CD4-positive, alpha-beta T cell (primary cell): ENCODE results near the gene C6orf163. TPM values are rescaled to one million over a fixed set of nuclear protein-coding genes. Genes with fewer than 3 reads are reported as not detected.
A peak's percentile ranks its signal among the peaks of the same experiment; 100 is the strongest.

ENCODE experiments used
- ATAC-seq: fragments of 200-7000 bp; cut with Tn5 transposase; one replicate; pipeline ENCODE4 v1.10.0; 2022; ENCODE audit warnings: mild to moderate bottlenecking; ENCODE audit not compliant: poor library complexity
- CTCF ChIA-PET: fragments of 350-600 bp; sonication (Branson Sonifier 250); formaldehyde crosslinking; loops from one replicate; lab custom pipeline; 2021; ENCODE audit warnings: antibody characterized with exemption, inconsistent platforms; lab: Charles Lee
- POLR2A ChIA-PET: fragments of 350-600 bp; sonication (Branson Sonifier 250); formaldehyde crosslinking; loops from one replicate; lab custom pipeline; 2021; ENCODE audit warnings: antibody characterized with exemption, inconsistent platforms; lab: Charles Lee
- DNase-seq, 14 experiments: peaks; one replicate each; pipeline ENCODE4 v3.0.0-alpha.2; 2013 to 2020; ENCODE audit warnings: mixed read lengths in 2 of 14
- H3K27ac ChIP-seq, 2 donors: one replicate each; pipeline versions ENCODE4 v1.5.1 to v1.7.0; 2013; ENCODE audit warnings: low read length in 2 of 2, low read depth in 1 of 2, mild to moderate bottlenecking in 1 of 2
- H3K27me3 ChIP-seq, 2 experiments: 1 replicate in 1 of 2; 2 replicates in 1 of 2; pipeline versions ENCODE4 v1.6.1 to v1.7.0; 2013; ENCODE audit warnings: low read length in 2 of 2, control low read depth in 1 of 2, mild to moderate bottlenecking in 1 of 2, moderate library complexity in 1 of 2; ENCODE audit not compliant: insufficient read depth in 2 of 2, control insufficient read depth in 1 of 2
- H3K36me3 ChIP-seq: one replicate; pipeline ENCODE4 v1.6.1; 2013; ENCODE audit warnings: low read length, control low read depth; ENCODE audit not compliant: insufficient read depth
- H3K4me1 ChIP-seq: one replicate; pipeline ENCODE4 v1.6.1; 2013; ENCODE audit warnings: low read length, control low read depth; ENCODE audit not compliant: insufficient read depth
- H3K4me3 ChIP-seq: one replicate; pipeline ENCODE4 v1.5.1; 2013; ENCODE audit warnings: mild to moderate bottlenecking, low read length, moderate library complexity
- H3K9me3 ChIP-seq, 2 experiments: 1 replicate in 1 of 2; 2 replicates in 1 of 2; pipeline versions ENCODE4 v1.6.1 to v1.7.0; 2013; ENCODE audit warnings: low read length in 2 of 2, mild to moderate bottlenecking in 2 of 2, control low read depth in 1 of 2, moderate library complexity in 1 of 2; ENCODE audit not compliant: control insufficient read depth in 1 of 2, insufficient read depth in 1 of 2
- H3K27ac Mint-ChIP-seq: one replicate; pipeline ENCODE4 v1.8.0; 2020; ENCODE audit warnings: mixed read lengths
- H3K27me3 Mint-ChIP-seq: one replicate; pipeline ENCODE4 v1.8.0; 2021; ENCODE audit warnings: mixed read lengths
- H3K36me3 Mint-ChIP-seq: one replicate; pipeline ENCODE4 v1.8.0; 2021; ENCODE audit warnings: low read depth, mixed read lengths
- H3K4me1 Mint-ChIP-seq: one replicate; pipeline ENCODE4 v1.8.0; 2021; ENCODE audit warnings: low read depth, mixed read lengths
- H3K4me3 Mint-ChIP-seq: one replicate; pipeline ENCODE4 v1.8.0; 2020; ENCODE audit warnings: mild to moderate bottlenecking, mixed read lengths
- H3K9me3 Mint-ChIP-seq: one replicate; pipeline ENCODE4 v1.8.0; 2020; ENCODE audit warnings: mixed read lengths
- intact Hi-C, 2 experiments: fragments of 100-400 bp; cut with DNase I in 1 of 2; cut with micrococcal nuclease in 1 of 2; formaldehyde crosslinking; loops; one replicate each; pipeline versions ENCODE4 v1.15.1 to v1.9.0; 2023 to 2025; cut with DNase I, micrococcal nuclease
- total RNA-seq, 174 experiments: library from RNA in 2 of 174; stranded (reverse) in 2 of 174; gene quantifications; one replicate each; pipeline ENCODE4 v1.2.3 and lab custom pipeline; 2021 to 2026
- TF ChIP-seq, protein P1 (sequence below): fragments of 200-600 bp; IDR thresholded peaks from one replicate; pipeline ENCODE4 v1.8.0; 2022; ENCODE audit warnings: antibody characterized with exemption, mild to moderate bottlenecking

The C6orf163 gene
- total RNA-seq, 2 experiments from 2014 or later = 0.93 to 1.4 TPM

DNA sequence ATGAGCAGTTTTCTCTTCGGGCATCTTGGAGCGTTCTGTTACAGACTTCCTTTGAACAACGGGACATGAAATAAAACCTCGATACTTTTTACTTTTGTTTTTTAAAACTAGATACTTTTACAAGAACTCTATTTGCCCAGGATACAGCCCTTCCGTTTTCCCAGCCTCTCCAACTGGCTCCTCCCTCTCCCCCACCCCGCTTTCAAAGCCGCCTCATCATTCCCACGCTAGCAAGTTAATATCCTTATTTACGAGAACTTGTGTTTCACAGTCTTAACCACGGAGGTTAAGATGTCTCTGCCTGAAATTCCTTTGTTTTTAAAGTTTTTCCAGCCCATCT, 62.9 kb downstream of the C6orf163 start:
- Mint-ChIP-seq H3K27me3 (peaks cover 30% of the 10 kb centered on the region), H3K4me1 (peaks cover 7% of the 10 kb centered on the region), H3K4me3 (peak overlapping the region; percentile 92), H3K36me3 (no peaks in the 10 kb centered on the region), H3K9me3 (no peaks in the 10 kb centered on the region), H3K27ac (peak overlapping the region; percentile 3)
- Histone ChIP-seq H3K4me1 (peaks cover 3% of the 10 kb centered on the region), H3K27me3 (peaks cover 0 to 3% of the 10 kb centered on the region in 2 experiments), H3K36me3 (no peaks in the 10 kb centered on the region), H3K4me3 (peak overlapping the region; percentile 92), H3K27ac (peak overlapping the region in 1 of 2 donors; percentile 58), H3K9me3 (no peaks in the 10 kb centered on the region)
- ChIA-PET CTCF (interaction anchor here (2.6 kb wide), 1 partner anchor 15 kb away, joined by 9 read pairs; no protein-coding TSS in a partner anchor), POLR2A (interaction anchor here (0.6 to 2.0 kb wide), 4 partner anchors 67 to 1943 kb away, joined by 3 to 9 read pairs (median 4); partner anchors contain the start of genes ORC3 and RARS2)
- intact Hi-C loops = loop anchor here (2.0 to 10.0 kb wide), 6 partner anchors 85 to 427 kb away; partner anchors contain the start of genes RARS2 (in 1 of the 2), SMIM8 (in 1 of the 2) and ZNF292 (in 1 of the 2)
- ATAC-seq (peak; percentile 8), DNase-seq (no peak)
- TF ChIP-seq, protein P1, sequence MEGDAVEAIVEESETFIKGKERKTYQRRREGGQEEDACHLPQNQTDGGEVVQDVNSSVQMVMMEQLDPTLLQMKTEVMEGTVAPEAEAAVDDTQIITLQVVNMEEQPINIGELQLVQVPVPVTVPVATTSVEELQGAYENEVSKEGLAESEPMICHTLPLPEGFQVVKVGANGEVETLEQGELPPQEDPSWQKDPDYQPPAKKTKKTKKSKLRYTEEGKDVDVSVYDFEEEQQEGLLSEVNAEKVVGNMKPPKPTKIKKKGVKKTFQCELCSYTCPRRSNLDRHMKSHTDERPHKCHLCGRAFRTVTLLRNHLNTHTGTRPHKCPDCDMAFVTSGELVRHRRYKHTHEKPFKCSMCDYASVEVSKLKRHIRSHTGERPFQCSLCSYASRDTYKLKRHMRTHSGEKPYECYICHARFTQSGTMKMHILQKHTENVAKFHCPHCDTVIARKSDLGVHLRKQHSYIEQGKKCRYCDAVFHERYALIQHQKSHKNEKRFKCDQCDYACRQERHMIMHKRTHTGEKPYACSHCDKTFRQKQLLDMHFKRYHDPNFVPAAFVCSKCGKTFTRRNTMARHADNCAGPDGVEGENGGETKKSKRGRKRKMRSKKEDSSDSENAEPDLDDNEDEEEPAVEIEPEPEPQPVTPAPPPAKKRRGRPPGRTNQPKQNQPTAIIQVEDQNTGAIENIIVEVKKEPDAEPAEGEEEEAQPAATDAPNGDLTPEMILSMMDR = no peak

GRCh38 chr6:87407901-87408720, 63.5 kb downstream of the C6orf163 start, which contains the start of gene CFAP206:
Gene CFAP206, plus strand, starts transcription at chr6:87407972. Its CDS starts 1,868 bp downstream, at chr6:87409840.
- Histone ChIP-seq H3K4me1 (peaks cover 3% of the 10 kb centered on the region), H3K27ac (peak within 1 kb of the TSS; percentile 58 to 59), H3K27me3 (peaks cover 0 to 3% of the 10 kb centered on the region in 2 experiments), H3K9me3 (no peaks in the 10 kb centered on the region), H3K4me3 (peak within 1 kb of the TSS; percentile 92), H3K36me3 (no peaks in the 10 kb centered on the region)
- peaks cover 7% of the 10 kb centered on the region for H3K4me1 Mint-ChIP-seq
- DNase-seq (peak; percentile 63 to 93 (median 77)), ATAC-seq (peak; percentile 79)
- intact Hi-C loops = loop anchor here (2.0 to 10.0 kb wide), 7 partner anchors 65 to 427 kb away; partner anchors contain the start of genes RARS2 (in 1 of the 2), SLC35A1 (in 1 of the 2), SMIM8 (in 1 of the 2) and ZNF292 (in 1 of the 2)
- H3K36me3 Mint-ChIP-seq = no peaks in the 10 kb centered on the region
- ChIA-PET POLR2A (interaction anchor here (0.6 to 2.0 kb wide), 8 partner anchors 15 to 1942 kb away, joined by 3 to 10 read pairs (median 3); partner anchors contain the start of genes ORC3, RARS2 and SLC35A1), CTCF (interaction anchor here (0.6 to 2.6 kb wide), 2 partner anchors 15 to 285 kb away, joined by 5 to 9 read pairs; no protein-coding TSS in a partner anchor)
- peak within 1 kb of the TSS; percentile 64 for H3K27ac Mint-ChIP-seq
- H3K9me3 Mint-ChIP-seq = no peaks in the 10 kb centered on the region
- TF ChIP-seq, protein P1 = no peak
- peaks cover 30% of the 10 kb centered on the region for H3K27me3 Mint-ChIP-seq
- H3K4me3 Mint-ChIP-seq = peak within 1 kb of the TSS; percentile 92

DNA sequence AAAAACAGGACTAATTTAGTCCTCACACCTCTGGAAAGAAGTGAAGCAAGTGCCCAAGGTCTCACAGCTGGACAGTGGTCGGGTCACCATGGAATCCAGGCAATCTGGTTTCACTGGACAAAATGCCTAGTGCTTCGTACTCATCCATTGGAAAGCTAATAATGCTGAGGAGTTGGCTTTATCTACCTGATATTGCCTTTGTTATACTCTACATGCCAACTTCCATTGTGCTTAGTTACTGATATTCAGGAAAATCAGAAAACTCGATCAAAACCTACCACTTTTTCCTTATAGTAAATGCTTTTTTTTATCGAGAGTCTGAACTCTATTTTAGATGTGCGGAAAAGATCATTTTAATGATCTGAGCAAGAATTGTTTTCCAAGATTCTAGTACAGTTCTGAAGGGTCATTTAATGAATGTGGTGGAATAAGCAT, 64.1 kb downstream of the C6orf163 start:
- Histone ChIP-seq H3K4me3 (peak overlapping the region; percentile 92), H3K36me3 (no peaks in the 10 kb centered on the region), H3K27ac (peak overlapping the region in 1 of 2 donors; percentile 59), H3K27me3 (peaks cover 0 to 3% of the 10 kb centered on the region in 2 experiments), H3K9me3 (no peaks in the 10 kb centered on the region), H3K4me1 (peaks cover 3% of the 10 kb centered on the region)
- Mint-ChIP-seq H3K36me3 (no peaks in the 10 kb centered on the region), H3K9me3 (no peaks in the 10 kb centered on the region), H3K4me3 (peak overlapping the region; percentile 92), H3K27me3 (peaks cover 25% of the 10 kb centered on the region), H3K27ac (peak overlapping the region; percentile 64), H3K4me1 (peaks cover 7% of the 10 kb centered on the region)
- TF ChIP-seq, protein P1 = no peak
- POLR2A ChIA-PET = interaction anchor here (0.8 to 2.0 kb wide), 6 partner anchors 16 to 255 kb away, joined by 3 to 10 read pairs (median 3); partner anchors contain the start of genes ORC3, RARS2 and SLC35A1
- intact Hi-C loops = loop anchor here (2.0 to 10.0 kb wide), 6 partner anchors 64 to 426 kb away; partner anchors contain the start of genes RARS2 (in 1 of the 2), SLC35A1 (in 1 of the 2), SMIM8 (in 1 of the 2) and ZNF292 (in 1 of the 2)
- no peak for DNase-seq
- ATAC-seq = no peak
- CTCF ChIA-PET = interaction anchor here (0.6 kb wide), 1 partner anchor 285 kb away, joined by 5 read pairs; no protein-coding TSS in a partner anchor
